Tibial nerve (tissue), 4 donors: Measurements from ENCODE around the gene DES. TPM values are rescaled to one million over a fixed set of nuclear protein-coding genes. Genes with fewer than 3 reads are reported as not detected.
A peak's percentile ranks its signal among the peaks of the same experiment; 100 is the strongest.

Experiments used
- DNase-seq, 2 donors: peaks; one replicate each; pipeline ENCODE4 v3.0.0-alpha.2; 2019; ENCODE audit warnings: low spot score in 2 of 2
- H3K27ac ChIP-seq, 4 donors: fragments of 200-600 bp; sonication (generic) in 3 of 4; one replicate each; pipeline ENCODE4 v1.5.1; 2017 to 2019; ENCODE audit warnings: mild to moderate bottlenecking in 1 of 4
- H3K27me3 ChIP-seq, 2 donors: fragments of 200-600 bp; sonication (generic) in 1 of 2; one replicate each; pipeline versions ENCODE4 v1.5.1 to v1.6.0; 2017 to 2019
- H3K36me3 ChIP-seq, 3 donors: fragments of 200-600 bp; sonication (generic); one replicate each; pipeline ENCODE4 v1.5.1; 2018 to 2019
- H3K4me1 ChIP-seq, 4 donors: fragments of 200-600 bp; sonication (generic) in 3 of 4; one replicate each; pipeline ENCODE4 v1.5.1; 2017 to 2019
- H3K4me3 ChIP-seq, 4 donors: fragments of 200-600 bp; sonication (generic) in 3 of 4; one replicate each; pipeline ENCODE4 v1.5.1; 2017 to 2019; ENCODE audit warnings: mild to moderate bottlenecking in 1 of 4, moderate library complexity in 1 of 4
- H3K9me3 ChIP-seq, 4 donors: fragments of 200-600 bp; sonication (generic) in 3 of 4; one replicate each; pipeline ENCODE4 v1.5.1; 2017 to 2019
- EP300 ChIP-seq, 2 donors: sonication (generic); formaldehyde crosslinking; IDR thresholded peaks; one replicate each; pipeline ENCODE4 v1.6.1; 2017; ENCODE audit warnings: antibody characterized with exemption in 2 of 2, mild to moderate bottlenecking in 1 of 2
- POLR2A ChIP-seq, 2 donors: fragments of 450-650 bp; IDR thresholded peaks; one replicate each; pipeline ENCODE4 v1.6.1; 2017; ENCODE audit warnings: antibody characterized with exemption in 2 of 2, mild to moderate bottlenecking in 2 of 2, moderate library complexity in 2 of 2
- WGBS, 2 donors: methylation state at CpG; one replicate each; pipeline ENCODE4 v1.1.5; 2018; 5-methylcytosine and 5-hydroxymethylcytosine counted together
- total RNA-seq, 4 donors: library from RNA; depleted of rRNA; stranded (reverse); fragments of >200 nt; gene quantifications; one replicate each; pipeline ENCODE4 v1.1.0, GENCODE V29; 2016
- TF ChIP-seq, protein P1 (sequence below), 5 experiments: fragments of 200-600 bp in 3 of 5; fragments of 450-650 bp in 2 of 5; sonication (generic) in 3 of 5; IDR thresholded peaks; one replicate each; pipeline ENCODE4 v1.5.1; 2016 to 2019; ENCODE audit warnings: antibody characterized with exemption in 5 of 5, mild to moderate bottlenecking in 3 of 5, moderate library complexity in 2 of 5

Gene DES
- total RNA-seq, 4 donors from 2014 or later, result 20.7 to 50.4 (median 25.0) TPM

DNA sequence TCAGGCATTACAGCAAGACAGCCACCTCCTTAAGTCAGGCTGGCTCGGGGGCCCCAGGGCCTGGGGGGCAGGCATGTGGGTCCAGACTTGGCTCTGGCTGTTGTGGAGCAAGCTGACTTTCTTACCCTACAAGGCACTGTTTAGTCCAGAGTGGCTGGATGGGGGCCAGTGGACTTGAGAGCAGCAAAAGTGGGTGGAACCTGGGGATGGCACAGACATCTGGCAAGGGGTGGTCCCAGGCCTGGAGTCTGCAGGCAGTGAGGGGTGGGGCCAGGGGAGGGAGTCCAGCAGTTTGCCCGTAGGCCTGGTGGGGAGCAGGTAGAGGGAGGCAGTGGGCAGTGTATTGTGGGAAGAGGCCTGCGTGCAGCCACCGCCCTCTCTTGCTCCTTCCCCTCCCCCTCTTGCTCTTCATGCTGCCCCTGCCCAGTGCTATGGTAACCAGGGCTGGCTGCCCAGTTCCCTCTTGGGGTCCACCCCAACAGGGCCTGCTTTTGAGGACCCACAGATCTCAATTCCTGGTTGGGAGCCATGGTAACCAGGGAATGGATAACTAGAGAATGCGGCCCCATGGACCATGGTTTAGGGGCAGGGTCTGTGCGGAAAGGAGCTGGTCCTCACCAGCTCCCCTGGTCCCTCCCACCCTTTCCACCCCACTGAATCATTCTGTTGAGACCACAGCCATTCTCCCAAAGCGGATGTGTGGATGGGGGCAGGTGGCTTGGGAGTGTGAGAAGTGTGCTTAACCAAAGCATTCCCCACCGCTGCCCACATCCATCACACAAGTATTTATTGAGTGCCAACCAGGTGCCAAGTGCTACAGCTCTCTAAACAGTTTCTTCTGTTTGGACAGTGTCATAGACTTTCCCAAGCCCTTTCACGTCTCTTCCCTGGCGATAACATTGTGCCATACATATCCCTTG, 35.8 kb downstream of the DES start:
- Histone ChIP-seq H3K27ac (peak overlapping the region; percentile 19 to 70 (median 28)), H3K27me3 (peaks cover 0 to 26% of the 10 kb centered on the region in 2 donors), H3K36me3 (no peaks in the 10 kb centered on the region), H3K4me3 (no peak overlapping the region), H3K9me3 (no peaks in the 10 kb centered on the region), H3K4me1 (peaks cover 0 to 18% (median 0%) of the 10 kb centered on the region in 4 donors)
- WGBS, 2 donors, result 63 to 69% methylated on average over 10 of the region's 10 CpGs
- no peak for TF ChIP-seq POLR2A (IDR thresholded peaks at IDR 0.05)
- TF ChIP-seq, protein P1, sequence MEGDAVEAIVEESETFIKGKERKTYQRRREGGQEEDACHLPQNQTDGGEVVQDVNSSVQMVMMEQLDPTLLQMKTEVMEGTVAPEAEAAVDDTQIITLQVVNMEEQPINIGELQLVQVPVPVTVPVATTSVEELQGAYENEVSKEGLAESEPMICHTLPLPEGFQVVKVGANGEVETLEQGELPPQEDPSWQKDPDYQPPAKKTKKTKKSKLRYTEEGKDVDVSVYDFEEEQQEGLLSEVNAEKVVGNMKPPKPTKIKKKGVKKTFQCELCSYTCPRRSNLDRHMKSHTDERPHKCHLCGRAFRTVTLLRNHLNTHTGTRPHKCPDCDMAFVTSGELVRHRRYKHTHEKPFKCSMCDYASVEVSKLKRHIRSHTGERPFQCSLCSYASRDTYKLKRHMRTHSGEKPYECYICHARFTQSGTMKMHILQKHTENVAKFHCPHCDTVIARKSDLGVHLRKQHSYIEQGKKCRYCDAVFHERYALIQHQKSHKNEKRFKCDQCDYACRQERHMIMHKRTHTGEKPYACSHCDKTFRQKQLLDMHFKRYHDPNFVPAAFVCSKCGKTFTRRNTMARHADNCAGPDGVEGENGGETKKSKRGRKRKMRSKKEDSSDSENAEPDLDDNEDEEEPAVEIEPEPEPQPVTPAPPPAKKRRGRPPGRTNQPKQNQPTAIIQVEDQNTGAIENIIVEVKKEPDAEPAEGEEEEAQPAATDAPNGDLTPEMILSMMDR (IDR thresholded peaks at IDR 0.05), result no peak
- TF ChIP-seq EP300 (IDR thresholded peaks at IDR 0.05), result no peak
- peak in 1 of 2 donors; percentile 17 for DNase-seq

DNA sequence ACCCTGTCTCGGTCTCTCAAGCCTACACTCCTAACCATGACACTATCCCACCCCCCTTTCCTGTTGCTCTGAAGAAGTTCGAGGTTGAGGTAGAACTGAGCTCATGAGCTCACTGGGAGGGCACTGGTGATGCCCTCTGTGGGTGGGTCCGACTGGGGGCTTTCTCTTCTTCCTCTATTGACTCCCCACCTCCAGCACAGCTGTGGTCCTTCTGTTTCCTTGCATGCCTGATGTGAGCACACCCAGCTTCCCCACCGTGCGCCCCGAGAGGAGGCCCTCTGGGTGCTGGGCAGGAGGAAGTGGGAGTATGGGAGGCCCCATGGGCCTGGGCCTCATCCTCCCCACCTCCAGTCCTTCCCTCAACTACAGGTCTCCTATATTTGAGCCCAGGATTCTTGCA, 37.4 kb downstream of the DES start:
- DNase-seq, result no peak
- H3K4me1 ChIP-seq, result peaks cover 0 to 26% (median 3%) of the 10 kb centered on the region in 4 donors
- 77 to 81% methylated on average over 5 to 6 of the region's 6 CpGs for WGBS, 2 donors

DNA sequence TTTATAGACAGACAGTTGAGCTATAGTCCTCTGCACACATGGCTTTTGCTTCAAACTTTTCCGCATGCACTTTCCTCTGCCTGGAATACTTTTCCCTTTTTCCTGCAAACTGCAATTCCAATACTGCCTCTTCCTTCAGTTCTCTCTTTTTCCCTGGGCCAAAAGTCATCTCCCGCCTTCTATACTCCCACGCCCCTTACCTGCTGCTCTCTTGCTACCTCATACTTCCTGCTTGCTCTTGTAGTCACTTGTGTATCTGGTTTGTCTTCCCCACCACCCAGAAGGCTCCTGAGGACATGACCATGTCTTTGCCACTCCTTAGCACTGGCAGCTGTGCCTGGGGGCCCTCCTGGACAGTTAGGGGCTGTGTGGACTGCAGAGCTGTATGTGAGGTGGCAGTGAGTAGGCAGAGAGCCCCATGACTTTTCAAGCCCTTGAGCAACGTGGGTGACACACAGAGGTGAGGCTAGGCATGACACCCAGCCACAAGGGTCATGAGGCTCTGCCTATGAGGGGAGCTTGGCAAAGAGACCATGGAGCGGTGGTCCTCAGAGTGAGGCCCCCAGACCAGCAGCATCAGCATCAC, 39.7 kb downstream of the DES start:
- Histone ChIP-seq H3K36me3 (no peaks in the 10 kb centered on the region), H3K27ac (no peak overlapping the region), H3K27me3 (peaks cover 0 to 27% of the 10 kb centered on the region in 2 donors), H3K4me3 (no peak overlapping the region), H3K9me3 (no peaks in the 10 kb centered on the region), H3K4me1 (peaks cover 0 to 36% (median 4%) of the 10 kb centered on the region in 4 donors)
- 79 to 80% methylated on average over 5 of the region's 5 CpGs for WGBS, 2 donors
- no peak for TF ChIP-seq EP300 (IDR thresholded peaks at IDR 0.05)
- TF ChIP-seq, protein P1 (IDR thresholded peaks at IDR 0.05), result no peak
- TF ChIP-seq POLR2A (IDR thresholded peaks at IDR 0.05), result no peak
- DNase-seq, result no peak

More for the DNA sequence above, 37.4 kb downstream of the DES start:
- no peak overlapping the region for H3K4me3 ChIP-seq
- no peaks in the 10 kb centered on the region for H3K9me3 ChIP-seq
- no peaks in the 10 kb centered on the region for H3K36me3 ChIP-seq
- H3K27me3 ChIP-seq, result peaks cover 0 to 27% of the 10 kb centered on the region in 2 donors
- H3K27ac ChIP-seq, result no peak overlapping the region
- TF ChIP-seq, protein P1 (IDR thresholded peaks at IDR 0.05), result no peak
- no peak for TF ChIP-seq EP300 (IDR thresholded peaks at IDR 0.05)

DNA sequence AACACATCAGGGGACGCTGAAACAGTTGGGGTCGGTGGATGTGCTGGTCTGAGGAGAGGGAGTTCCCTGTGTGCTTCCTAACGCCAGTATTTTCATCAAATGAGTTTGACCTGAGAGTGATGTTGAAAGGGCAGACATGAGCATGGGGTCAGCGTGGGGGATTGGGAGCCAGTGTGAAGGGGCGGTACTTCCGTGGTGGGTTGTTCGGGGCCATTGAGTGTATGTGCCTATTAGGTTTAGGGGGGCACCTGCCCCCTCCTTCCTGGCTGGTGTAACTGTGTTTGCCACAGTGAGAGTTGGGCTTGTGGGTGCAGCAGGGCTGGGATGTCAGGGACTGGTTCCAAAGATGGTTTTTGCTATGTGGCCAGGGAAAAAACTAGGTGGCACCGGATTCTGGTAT, 40.8 kb downstream of the DES start:
- H3K27ac ChIP-seq, result no peak overlapping the region
- peaks cover 0 to 25% (median 4%) of the 10 kb centered on the region in 4 donors for H3K4me1 ChIP-seq
- no peak for DNase-seq
- no peaks in the 10 kb centered on the region for H3K36me3 ChIP-seq
- TF ChIP-seq, protein P1 (IDR thresholded peaks at IDR 0.05), result no peak
- TF ChIP-seq EP300 (IDR thresholded peaks at IDR 0.05) (no peak), POLR2A (IDR thresholded peaks at IDR 0.05) (no peak)
- H3K27me3 ChIP-seq, result peaks cover 0 to 23% of the 10 kb centered on the region in 2 donors
- H3K9me3 ChIP-seq, result no peaks in the 10 kb centered on the region
- no peak overlapping the region for H3K4me3 ChIP-seq
- WGBS, 2 donors, result 78 to 87% methylated on average over 8 of the region's 8 CpGs
